ENCODE data around the gene LMBRD2.

DNA sequence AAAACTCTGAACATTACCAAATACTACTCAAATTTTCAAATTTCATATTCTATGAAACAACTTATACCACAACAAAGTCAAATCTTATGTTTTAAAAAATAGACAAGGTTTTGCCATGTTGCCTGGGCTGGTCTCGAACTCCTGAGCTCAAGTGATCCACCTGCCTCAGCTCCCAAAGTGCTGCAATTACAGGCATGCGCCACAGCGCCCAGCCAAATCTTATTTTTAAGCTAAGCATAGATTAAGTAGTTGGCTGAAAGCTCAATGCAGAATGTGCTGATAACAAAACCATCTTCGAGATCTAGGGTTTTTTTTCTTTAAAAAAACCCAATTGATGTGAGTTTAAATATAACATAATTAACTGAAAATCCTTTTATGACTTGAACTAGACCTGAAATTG, 6.4 kb downstream of the LMBRD2 start:
- TF ChIP-seq, protein P1, sequence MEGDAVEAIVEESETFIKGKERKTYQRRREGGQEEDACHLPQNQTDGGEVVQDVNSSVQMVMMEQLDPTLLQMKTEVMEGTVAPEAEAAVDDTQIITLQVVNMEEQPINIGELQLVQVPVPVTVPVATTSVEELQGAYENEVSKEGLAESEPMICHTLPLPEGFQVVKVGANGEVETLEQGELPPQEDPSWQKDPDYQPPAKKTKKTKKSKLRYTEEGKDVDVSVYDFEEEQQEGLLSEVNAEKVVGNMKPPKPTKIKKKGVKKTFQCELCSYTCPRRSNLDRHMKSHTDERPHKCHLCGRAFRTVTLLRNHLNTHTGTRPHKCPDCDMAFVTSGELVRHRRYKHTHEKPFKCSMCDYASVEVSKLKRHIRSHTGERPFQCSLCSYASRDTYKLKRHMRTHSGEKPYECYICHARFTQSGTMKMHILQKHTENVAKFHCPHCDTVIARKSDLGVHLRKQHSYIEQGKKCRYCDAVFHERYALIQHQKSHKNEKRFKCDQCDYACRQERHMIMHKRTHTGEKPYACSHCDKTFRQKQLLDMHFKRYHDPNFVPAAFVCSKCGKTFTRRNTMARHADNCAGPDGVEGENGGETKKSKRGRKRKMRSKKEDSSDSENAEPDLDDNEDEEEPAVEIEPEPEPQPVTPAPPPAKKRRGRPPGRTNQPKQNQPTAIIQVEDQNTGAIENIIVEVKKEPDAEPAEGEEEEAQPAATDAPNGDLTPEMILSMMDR (IDR thresholded peaks at IDR 0.05): no peak
- TF ChIP-seq POLR2A (IDR thresholded peaks at IDR 0.05) (no peak), EP300 (IDR thresholded peaks at IDR 0.05) (no peak)
